ENCODE data around the gene MIAT.

The MIAT gene

DNA sequence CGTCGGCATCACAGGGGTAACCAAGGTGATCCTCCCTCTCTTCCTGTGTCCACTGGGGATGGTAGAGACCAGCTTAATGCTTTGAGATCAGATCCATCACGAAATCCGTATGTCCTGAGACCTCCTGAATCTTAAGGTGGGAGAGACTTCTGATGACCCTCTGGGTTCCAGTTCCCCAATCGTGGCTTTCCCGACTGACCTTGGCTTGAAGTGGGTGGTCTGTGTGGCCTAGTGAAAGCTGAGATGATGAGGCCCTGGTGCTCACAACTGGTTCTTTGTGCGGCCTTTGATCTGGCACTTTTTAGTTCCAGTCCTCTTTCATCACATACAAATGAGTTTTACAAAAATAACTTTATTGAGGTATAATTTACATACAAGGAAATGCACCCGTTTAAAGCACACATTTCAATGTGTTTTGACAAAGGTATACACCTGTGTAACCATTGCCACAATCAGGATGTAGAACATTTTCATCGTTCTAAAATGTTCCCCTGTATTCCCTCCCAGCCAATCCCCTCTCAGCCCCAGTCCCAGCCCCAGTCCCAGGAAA, 6.1 kb downstream of the MIAT start:
- TF ChIP-seq, protein P1, sequence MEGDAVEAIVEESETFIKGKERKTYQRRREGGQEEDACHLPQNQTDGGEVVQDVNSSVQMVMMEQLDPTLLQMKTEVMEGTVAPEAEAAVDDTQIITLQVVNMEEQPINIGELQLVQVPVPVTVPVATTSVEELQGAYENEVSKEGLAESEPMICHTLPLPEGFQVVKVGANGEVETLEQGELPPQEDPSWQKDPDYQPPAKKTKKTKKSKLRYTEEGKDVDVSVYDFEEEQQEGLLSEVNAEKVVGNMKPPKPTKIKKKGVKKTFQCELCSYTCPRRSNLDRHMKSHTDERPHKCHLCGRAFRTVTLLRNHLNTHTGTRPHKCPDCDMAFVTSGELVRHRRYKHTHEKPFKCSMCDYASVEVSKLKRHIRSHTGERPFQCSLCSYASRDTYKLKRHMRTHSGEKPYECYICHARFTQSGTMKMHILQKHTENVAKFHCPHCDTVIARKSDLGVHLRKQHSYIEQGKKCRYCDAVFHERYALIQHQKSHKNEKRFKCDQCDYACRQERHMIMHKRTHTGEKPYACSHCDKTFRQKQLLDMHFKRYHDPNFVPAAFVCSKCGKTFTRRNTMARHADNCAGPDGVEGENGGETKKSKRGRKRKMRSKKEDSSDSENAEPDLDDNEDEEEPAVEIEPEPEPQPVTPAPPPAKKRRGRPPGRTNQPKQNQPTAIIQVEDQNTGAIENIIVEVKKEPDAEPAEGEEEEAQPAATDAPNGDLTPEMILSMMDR (IDR thresholded peaks at IDR 0.05), result no peak
- intact Hi-C loops (cut with DNase I; ENCODE audit: low total_unique reads), result no loop called here
- H3K27me3 ChIP-seq, result peaks cover 0 to 74% of the 10 kb centered on the region in 2 donors
- H3K27ac ChIP-seq, result no peak overlapping the region
- no peaks in the 10 kb centered on the region for H3K9me3 ChIP-seq
- DNase-seq, result no peak
- no peaks in the 10 kb centered on the region for H3K36me3 ChIP-seq
- peaks cover 0 to 7% (median 6%) of the 10 kb centered on the region in 4 donors for H3K4me1 ChIP-seq
- H3K4me3 ChIP-seq, result no peak overlapping the region

DNA sequence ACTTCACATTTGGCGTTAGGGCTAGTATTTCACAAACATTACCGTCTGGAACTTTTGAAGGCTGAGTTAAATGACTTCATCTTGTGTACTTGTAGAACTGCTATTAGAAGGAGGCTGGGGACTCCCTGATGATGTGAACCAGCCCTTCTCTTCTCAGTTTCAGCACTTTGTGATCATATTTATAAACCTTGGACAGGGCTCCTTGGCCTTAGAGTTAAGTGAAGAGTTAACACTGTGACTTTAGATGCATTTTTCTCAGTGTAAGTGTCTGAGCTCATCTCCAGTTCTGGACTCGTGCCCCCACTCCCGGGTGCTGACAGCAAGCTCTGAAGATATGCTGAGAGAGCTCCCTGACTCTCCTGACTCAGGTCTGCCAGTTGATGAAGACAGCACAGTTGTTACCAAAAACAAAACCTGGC, 8.4 kb downstream of the MIAT start:
- Histone ChIP-seq H3K4me3 (no peak overlapping the region), H3K4me1 (no peaks in the 10 kb centered on the region), H3K27ac (no peak overlapping the region), H3K9me3 (no peaks in the 10 kb centered on the region), H3K36me3 (no peaks in the 10 kb centered on the region), H3K27me3 (peaks cover 0 to 53% of the 10 kb centered on the region in 2 donors)
- no peak for DNase-seq
- TF ChIP-seq, protein P1 (IDR thresholded peaks at IDR 0.05), result no peak
- intact Hi-C loops (cut with DNase I; ENCODE audit: low total_unique reads), result no loop called here

DNA sequence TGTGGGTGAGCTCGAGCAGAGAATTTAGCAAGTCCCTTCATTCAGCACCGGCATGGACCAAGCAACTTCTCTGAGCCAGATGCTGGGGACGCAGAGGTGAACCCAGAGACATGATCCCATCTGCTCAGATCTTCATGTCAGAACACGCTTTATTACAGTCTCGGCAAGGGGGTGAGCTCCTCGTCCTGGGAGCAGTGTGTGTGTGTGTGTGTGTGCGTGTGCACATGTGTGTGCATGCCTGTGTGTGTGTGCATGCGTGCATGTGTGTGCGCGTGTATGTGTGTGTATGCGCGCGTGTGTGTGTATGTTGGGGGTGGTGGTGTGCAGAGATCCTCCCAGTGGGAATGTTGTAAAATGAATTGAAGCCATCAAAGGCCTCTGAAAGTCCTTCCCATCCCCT, 9.8 kb downstream of the MIAT start:
- H3K27me3 ChIP-seq, result peaks cover 0 to 43% of the 10 kb centered on the region in 2 donors
- TF ChIP-seq, protein P1 (IDR thresholded peaks at IDR 0.05), result no peak
- H3K4me1 ChIP-seq, result peaks cover 0 to 5% (median 2%) of the 10 kb centered on the region in 4 donors
- intact Hi-C loops (cut with DNase I; ENCODE audit: low total_unique reads), result no loop called here
- no peak for DNase-seq
- no peaks in the 10 kb centered on the region for H3K9me3 ChIP-seq
- H3K4me3 ChIP-seq, result no peak overlapping the region
- no peaks in the 10 kb centered on the region for H3K36me3 ChIP-seq
- H3K27ac ChIP-seq, result no peak overlapping the region

DNA sequence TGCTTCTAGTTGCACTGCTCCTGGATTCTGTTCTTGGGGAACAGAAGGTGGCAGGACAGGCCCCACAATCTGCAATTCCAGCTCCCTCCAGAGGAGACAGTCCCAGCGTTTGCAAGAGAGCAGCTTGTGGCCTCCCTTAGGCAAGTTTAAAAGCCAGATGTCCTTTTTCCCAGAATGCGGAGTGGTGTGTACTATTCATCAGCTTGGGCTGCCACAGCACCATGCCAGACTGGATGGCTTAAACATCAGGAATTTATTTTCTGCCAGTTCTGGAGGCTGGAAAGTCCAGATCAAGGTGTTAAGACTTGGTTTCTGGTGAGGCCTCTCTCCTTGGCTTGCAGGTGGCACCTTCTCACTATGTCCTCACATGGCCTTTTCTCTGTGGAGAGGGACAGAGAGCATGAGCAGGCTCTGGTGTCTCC, 11.7 kb downstream of the MIAT start:
- DNase-seq, result no peak
- Histone ChIP-seq H3K4me1 (peaks cover 0 to 17% (median 12%) of the 10 kb centered on the region in 4 donors), H3K36me3 (no peaks in the 10 kb centered on the region), H3K9me3 (no peaks in the 10 kb centered on the region), H3K27ac (no peak overlapping the region), H3K4me3 (no peak overlapping the region), H3K27me3 (peaks cover 0 to 30% of the 10 kb centered on the region in 2 donors)
- TF ChIP-seq, protein P1 (IDR thresholded peaks at IDR 0.05), result no peak
- intact Hi-C loops (cut with DNase I; ENCODE audit: low total_unique reads), result no loop called here

DNA sequence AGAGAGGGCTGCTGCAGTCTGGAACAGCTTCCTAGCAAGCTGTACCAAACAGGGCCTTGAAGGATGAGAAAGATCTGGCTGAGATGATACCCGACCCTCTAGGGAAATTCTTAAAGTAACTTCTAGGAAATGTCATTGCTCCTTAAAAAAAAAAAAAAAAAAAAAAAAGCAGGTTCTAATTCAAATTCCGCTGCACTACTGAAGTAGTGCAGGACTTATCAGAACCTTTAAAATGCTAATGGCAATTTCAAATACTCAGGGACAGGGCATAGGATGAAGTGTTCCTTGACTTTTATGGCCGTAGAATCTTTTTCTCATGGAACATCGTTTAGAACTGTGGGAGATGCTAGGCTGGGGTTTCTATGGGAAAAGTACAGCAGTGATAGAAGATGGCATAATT, 13.1 kb downstream of the MIAT start:
- Histone ChIP-seq H3K27me3 (peaks cover 0 to 25% of the 10 kb centered on the region in 2 donors), H3K4me3 (no peak overlapping the region), H3K36me3 (no peaks in the 10 kb centered on the region), H3K27ac (no peak overlapping the region), H3K4me1 (peaks cover 0 to 28% (median 21%) of the 10 kb centered on the region in 4 donors), H3K9me3 (no peaks in the 10 kb centered on the region)
- DNase-seq, result no peak
- intact Hi-C loops (cut with DNase I; ENCODE audit: low total_unique reads), result no loop called here
- TF ChIP-seq, protein P1 (IDR thresholded peaks at IDR 0.05), result no peak

Data from tibial artery (tissue), 4 donors.